ENCODE data around the gene ZNF136. TPM values are rescaled to one million over a fixed set of nuclear protein-coding genes. Genes with fewer than 3 reads are reported as not detected.

ZNF136 gene
- total RNA-seq = 8.2 and 11.0 TPM in 2 replicates

GRCh38 chr19:12162882-12163806, at the start of gene ZNF136:
Gene ZNF136, plus strand, starts transcription at chr19:12163096. Its CDS starts 108 bp downstream, at chr19:12163204.

GRCh38 chr19:12139885-12140544, 22.9 kb upstream of the ZNF136 start, which contains the start of gene ZNF20:
Gene ZNF20, minus strand, starts transcription at chr19:12140350. Its CDS starts 168 bp downstream, at chr19:12140182.

GRCh38 chr19:12156223-12157058, 6.5 kb upstream of the ZNF136 start, which contains the start of gene ZNF625:
Gene ZNF625, minus strand, starts transcription at chr19:12156734. Its CDS starts 176 bp downstream, at chr19:12156558.

Other genes starting within 250 kb of the ZNF136 start
- 7.6 and 8.2 TPM in 2 replicates for gene ZNF700, start 238.0 kb upstream of the ZNF136 start, total RNA-seq
- gene ZNF763, start 198.1 kb upstream of the ZNF136 start, total RNA-seq = 2.7 and 3.5 TPM in 2 replicates
- 7.4 and 15.7 TPM in 2 replicates for gene ZNF433, start 127.4 kb upstream of the ZNF136 start, total RNA-seq
- gene ZNF878, start 110.1 kb upstream of the ZNF136 start, total RNA-seq = 0.98 and 1.2 TPM in 2 replicates
- gene ZNF844, start 98.4 kb upstream of the ZNF136 start, total RNA-seq = 5.9 and 10.2 TPM in 2 replicates
- 7.5 and 8.5 TPM in 2 replicates for gene ZNF20, start 22.7 kb upstream of the ZNF136 start, total RNA-seq
- 11.0 and 14.0 TPM in 2 replicates for gene ZNF625, start 6.4 kb upstream of the ZNF136 start, total RNA-seq
- 8.0 and 16.9 TPM in 2 replicates for gene ZNF44, start 131.8 kb downstream of the ZNF136 start, total RNA-seq
- gene ZNF563, start 170.5 kb downstream of the ZNF136 start, total RNA-seq = 4.1 and 4.7 TPM in 2 replicates
- 2.8 and 5.1 TPM in 2 replicates for gene ZNF442, start 202.6 kb downstream of the ZNF136 start, total RNA-seq
- gene ZNF799, start 238.2 kb downstream of the ZNF136 start, total RNA-seq = 4.9 and 5.1 TPM in 2 replicates

Measured in placental epithelial cell (primary cell).